Endothelial cell of umbilical vein (primary cell): ENCODE data around the gene PRC1. TPM values are rescaled to one million over a fixed set of nuclear protein-coding genes. Genes with fewer than 3 reads are reported as not detected.

Experiments
- BruUV-seq: library from RNA; stranded (reverse); fragments of 400-500 nt; replicated peaks from 2 replicates; lab custom pipeline; 2021; lab: Mats Ljungman, UMichigan
- CTCF ChIA-PET: fragments of 300-600, 350-600 bp; sonication (Branson Sonifier 250); formaldehyde crosslinking; loops from one replicate; lab custom pipeline; 2021; ENCODE audit warnings: antibody characterized with exemption, inconsistent platforms; lab: Charles Lee
- POLR2A ChIA-PET: fragments of 300-600, 350-600 bp; sonication (Branson Sonifier 250); formaldehyde crosslinking; loops from one replicate; lab custom pipeline; 2021; ENCODE audit warnings: antibody characterized with exemption, inconsistent platforms; lab: Charles Lee
- DNase-seq: peaks from one replicate; pipeline ENCODE4 v3.0.0-alpha.2; 2011; ENCODE audit warnings: low read depth, low spot score
- FAIRE-seq: peaks from 2 replicates; lab custom pipeline; 2011; peaks lifted over from hg19 to GRCh38; lab: Jason Lieb, UNC
- H2AFZ ChIP-seq: 2 replicates; pipeline ENCODE4 v1.6.0; 2012; ENCODE audit warnings: low read depth, low read length, control low read depth, inconsistent platforms
- H3K27ac ChIP-seq: 2 replicates; pipeline ENCODE4 v1.5.1; 2011; ENCODE audit warnings: low read depth, mild to moderate bottlenecking, control low read depth, low read length, moderate library complexity; ENCODE audit not compliant: insufficient read depth
- H3K27me3 ChIP-seq, 2 experiments: 2 replicates each; pipeline versions ENCODE4 v1.6.0 to v1.6.1; 2011; ENCODE audit warnings: low read length in 2 of 2, mixed read lengths in 1 of 2; ENCODE audit not compliant: control insufficient read depth in 2 of 2, insufficient read depth in 2 of 2
- H3K36me3 ChIP-seq, 2 experiments: 2 replicates in 1 of 2; 3 replicates in 1 of 2; pipeline ENCODE4 v1.5.1; 2011; ENCODE audit warnings: low read length in 2 of 2, mild to moderate bottlenecking in 1 of 2, moderate library complexity in 1 of 2; ENCODE audit not compliant: control insufficient read depth in 2 of 2, insufficient read depth in 2 of 2; ENCODE audit errors: extremely low read depth in 1 of 2
- H3K4me1 ChIP-seq: 3 replicates; pipeline ENCODE4 v1.5.1; 2011; ENCODE audit warnings: mild to moderate bottlenecking, low read length; ENCODE audit not compliant: control insufficient read depth, insufficient read depth; ENCODE audit errors: extremely low read depth
- H3K4me2 ChIP-seq: 2 replicates; pipeline ENCODE4 v1.6.1; 2011; ENCODE audit warnings: low read length, control low read depth, mixed read lengths; ENCODE audit not compliant: insufficient read depth
- H3K4me3 ChIP-seq, 3 experiments: fragments of 200-600 bp in 1 of 3; sonication (generic), shearing (Covaris generic) in 1 of 3; replicated peaks in 1 of 3; 2 replicates each; pipeline ENCODE4 v1.5.1; 2011 to 2016; ENCODE audit warnings: control low read depth in 3 of 3, low read length in 3 of 3, mild to moderate bottlenecking in 2 of 3, inconsistent platforms in 1 of 3, low read depth in 1 of 3, moderate library complexity in 1 of 3; ENCODE audit not compliant: insufficient read depth in 1 of 3
- H3K79me2 ChIP-seq: 2 replicates; pipeline ENCODE4 v1.6.0; 2012; ENCODE audit warnings: low read length, inconsistent platforms; ENCODE audit not compliant: control insufficient read depth, insufficient read depth
- H3K9ac ChIP-seq: replicated peaks from 2 replicates; pipeline ENCODE3; 2011; ENCODE audit warnings: low read length, control low read depth; ENCODE audit not compliant: insufficient read depth; ENCODE audit errors: extremely low read depth
- H3K9me1 ChIP-seq: replicated peaks from 3 replicates; pipeline ENCODE4 v1.6.0; 2011; ENCODE audit warnings: mild to moderate bottlenecking, low read length; ENCODE audit not compliant: control insufficient read depth, insufficient read depth; ENCODE audit errors: extremely low read depth
- H3K9me3 ChIP-seq: replicated peaks from 2 replicates; pipeline ENCODE4 v1.5.1; 2012; ENCODE audit warnings: low read length, inconsistent platforms; ENCODE audit not compliant: control insufficient read depth, insufficient read depth
- H4K20me1 ChIP-seq: replicated peaks from 2 replicates; pipeline ENCODE3; 2011; ENCODE audit warnings: mild to moderate bottlenecking, low read length; ENCODE audit not compliant: control insufficient read depth, insufficient read depth; ENCODE audit errors: extremely low read depth
- EZH2 ChIP-seq: IDR thresholded peaks from 2 replicates; pipeline ENCODE4 v1.6.1; 2012; ENCODE audit warnings: borderline replicate concordance, low read depth, mild to moderate bottlenecking, moderate library complexity, low read length, inconsistent platforms; ENCODE audit not compliant: severe bottlenecking
- FOS ChIP-seq: IDR thresholded peaks from 2 replicates; pipeline ENCODE4 v1.6.1; 2011; ENCODE audit warnings: mild to moderate bottlenecking, low read length, moderate library complexity, borderline replicate concordance; ENCODE audit not compliant: insufficient read depth
- GATA2 ChIP-seq: IDR thresholded peaks from 2 replicates; pipeline ENCODE4 v1.7.0; 2011; ENCODE audit warnings: low read depth, mild to moderate bottlenecking, moderate library complexity, mixed read lengths, low read length; ENCODE audit not compliant: insufficient read length, insufficient read depth
- JUN ChIP-seq: IDR thresholded peaks from 2 replicates; pipeline ENCODE4 v1.6.1; 2011; ENCODE audit warnings: borderline replicate concordance, low read depth; ENCODE audit not compliant: insufficient read length, insufficient read depth
- MYC ChIP-seq: IDR thresholded peaks from one replicate; pipeline ENCODE4 v1.6.1; 2011; ENCODE audit warnings: mild to moderate bottlenecking, low read depth, low read length
- POLR2A ChIP-seq: IDR thresholded peaks from 2 replicates; pipeline ENCODE4 v1.6.1; 2012; ENCODE audit warnings: low read depth, mild to moderate bottlenecking, control low read depth, low read length
- POLR2AphosphoS5 ChIP-seq: IDR thresholded peaks from 2 replicates; pipeline ENCODE4 v1.6.1; 2012; ENCODE audit warnings: low read depth, mild to moderate bottlenecking, control low read depth, low read length, moderate library complexity; ENCODE audit not compliant: insufficient read depth
- dilution Hi-C: fragments of 300-500 bp; cut with MboI; formaldehyde crosslinking; loops from one replicate; pipeline ENCODE4 v1.15.0; 2019; ENCODE audit warnings: low sequenced_read_pairs; ENCODE audit not compliant: extremely low pct_ligation_motif_present
- intact Hi-C: fragments of 100-400 bp; cut with micrococcal nuclease; formaldehyde crosslinking; loops from one replicate; pipeline ENCODE4 v1.10.0; 2022
- polyA plus RNA-seq, 4 experiments: library from polyadenylated mRNA; depleted of rRNA in 3 of 4; stranded (reverse) in 3 of 4; unstranded in 1 of 4; fragments of >200 nt; gene quantifications; 2 replicates each; pipeline versions ENCODE4 v1.2.1 to v1.2.3, GENCODE V29; 2011 to 2012; ENCODE audit warnings: missing spikeins in 1 of 4
- total RNA-seq: library from RNA; stranded (reverse); gene quantifications from 2 replicates; pipeline ENCODE4 v1.2.3, GENCODE V29; 2021
- TF ChIP-seq, protein P1 (sequence below), 2 donors: IDR thresholded peaks; 1 replicate in 1 of 2; 2 replicates in 1 of 2; pipeline ENCODE4 v1.5.1; 2011; ENCODE audit warnings: low read length in 2 of 2, mild to moderate bottlenecking in 2 of 2, moderate library complexity in 2 of 2, control low read depth in 1 of 2, inconsistent platforms in 1 of 2, low read depth in 1 of 2; ENCODE audit not compliant: insufficient read depth in 1 of 2; ENCODE audit errors: extremely low read depth in 1 of 2
- TF ChIP-seq, protein P2 (sequence below): IDR thresholded peaks from 2 replicates; pipeline ENCODE4 v1.6.1; 2011; ENCODE audit not compliant: insufficient read depth, insufficient read length

PRC1 gene
- total and polyA plus RNA-seq, 2 donors (not counting 3 experiments of a cell fraction or from before 2014, with no cell fraction given) = 171 to 280 TPM

DNA sequence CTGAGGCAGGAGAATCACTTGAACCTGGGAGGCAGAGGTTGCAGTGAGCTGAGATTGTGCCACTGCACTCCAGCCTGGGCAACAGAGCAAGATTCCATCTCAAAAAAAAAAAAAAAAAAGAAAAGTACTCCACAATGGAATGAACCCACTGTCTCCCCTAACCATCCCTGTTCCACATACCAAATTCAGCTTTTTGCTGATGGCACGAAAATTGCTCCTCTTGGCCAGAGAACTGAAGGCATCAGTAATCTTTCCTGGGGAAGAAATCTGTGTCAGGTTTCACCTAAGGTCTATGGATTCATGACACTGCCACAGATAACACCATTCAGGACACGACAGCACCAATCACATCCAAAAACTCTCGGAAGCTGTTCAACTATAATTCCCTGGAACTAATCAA, 6.9 kb upstream of the PRC1 start:
- Histone ChIP-seq H3K4me1 (no peaks in the 10 kb centered on the region), H3K79me2 (peaks cover under 1% of the 10 kb centered on the region), H3K4me2 (no peak overlapping the region), H4K20me1 (no peaks in the 10 kb centered on the region), H3K36me3 (peaks cover 20 to 40% of the 10 kb centered on the region in 2 experiments), H3K27ac (no peak overlapping the region), H2AFZ (no peak overlapping the region), H3K9me1 (no peaks in the 10 kb centered on the region), H3K4me3 (no peak overlapping the region), H3K9ac (no peak overlapping the region), H3K9me3 (no peaks in the 10 kb centered on the region), H3K27me3 (no peaks in the 10 kb centered on the region)
- POLR2A ChIA-PET = no interaction called here
- CTCF ChIA-PET = interaction anchor here (1.0 to 1.3 kb wide), 2 partner anchors 13 to 301 kb away, joined by 3 read pairs; no protein-coding TSS in a partner anchor
- no peak for FAIRE-seq
- no TSS peak for BruUV-seq
- dilution Hi-C loops (no loop called here), intact Hi-C loops (no loop called here)
- no peak for DNase-seq
- TF ChIP-seq POLR2A = no peak
- no peak for TF ChIP-seq MYC
- TF ChIP-seq FOS = no peak
- TF ChIP-seq POLR2AphosphoS5 = no peak
- no peak for TF ChIP-seq JUN
- TF ChIP-seq, protein P1, sequence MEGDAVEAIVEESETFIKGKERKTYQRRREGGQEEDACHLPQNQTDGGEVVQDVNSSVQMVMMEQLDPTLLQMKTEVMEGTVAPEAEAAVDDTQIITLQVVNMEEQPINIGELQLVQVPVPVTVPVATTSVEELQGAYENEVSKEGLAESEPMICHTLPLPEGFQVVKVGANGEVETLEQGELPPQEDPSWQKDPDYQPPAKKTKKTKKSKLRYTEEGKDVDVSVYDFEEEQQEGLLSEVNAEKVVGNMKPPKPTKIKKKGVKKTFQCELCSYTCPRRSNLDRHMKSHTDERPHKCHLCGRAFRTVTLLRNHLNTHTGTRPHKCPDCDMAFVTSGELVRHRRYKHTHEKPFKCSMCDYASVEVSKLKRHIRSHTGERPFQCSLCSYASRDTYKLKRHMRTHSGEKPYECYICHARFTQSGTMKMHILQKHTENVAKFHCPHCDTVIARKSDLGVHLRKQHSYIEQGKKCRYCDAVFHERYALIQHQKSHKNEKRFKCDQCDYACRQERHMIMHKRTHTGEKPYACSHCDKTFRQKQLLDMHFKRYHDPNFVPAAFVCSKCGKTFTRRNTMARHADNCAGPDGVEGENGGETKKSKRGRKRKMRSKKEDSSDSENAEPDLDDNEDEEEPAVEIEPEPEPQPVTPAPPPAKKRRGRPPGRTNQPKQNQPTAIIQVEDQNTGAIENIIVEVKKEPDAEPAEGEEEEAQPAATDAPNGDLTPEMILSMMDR (IDR thresholded peaks at IDR 0.05; ENCODE audit: extremely low read depth in 1 of 2, insufficient read depth in 1 of 2, low read depth in 1 of 2, low read length in 2 of 2) = no peak
- TF ChIP-seq, protein P2, sequence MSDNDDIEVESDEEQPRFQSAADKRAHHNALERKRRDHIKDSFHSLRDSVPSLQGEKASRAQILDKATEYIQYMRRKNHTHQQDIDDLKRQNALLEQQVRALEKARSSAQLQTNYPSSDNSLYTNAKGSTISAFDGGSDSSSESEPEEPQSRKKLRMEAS = no peak
- no peak for TF ChIP-seq EZH2
- TF ChIP-seq GATA2 = no peak
